LNCaP clone FGC (cell line): Measurements from ENCODE around the gene PTPRM.

Experiments
- DNase-seq: peaks from one replicate; pipeline ENCODE4 v3.0.0-alpha.2; 2011; ENCODE audit warnings: low read depth
- H3K4me3 ChIP-seq: 2 replicates; pipeline ENCODE4 v1.5.1; 2011; ENCODE audit warnings: mild to moderate bottlenecking, low read depth, low read length, control low read depth
- CTCF ChIP-seq: IDR thresholded peaks from 2 replicates; pipeline ENCODE4 v1.5.1; 2012; ENCODE audit warnings: mild to moderate bottlenecking; ENCODE audit not compliant: control insufficient read depth, insufficient read depth; ENCODE audit errors: extremely low read depth

The PTPRM gene

GRCh38 chr18:7663366-7664312 lies 96.5 kb downstream of the PTPRM start:
- no peak overlapping the region for H3K4me3 ChIP-seq
- DNase-seq = no peak
- TF ChIP-seq CTCF = no peak

GRCh38 chr18:7666195-7666776 lies 99.2 kb downstream of the PTPRM start:
- DNase-seq = no peak
- no peak overlapping the region for H3K4me3 ChIP-seq
- TF ChIP-seq CTCF = no peak

GRCh38 chr18:7668392-7668791 lies 101.3 kb downstream of the PTPRM start:
- H3K4me3 ChIP-seq = no peak overlapping the region
- no peak for TF ChIP-seq CTCF
- no peak for DNase-seq

- no peak for DNase-seq
- no peak overlapping the region for H3K4me3 ChIP-seq
- no peak for TF ChIP-seq CTCF
These were observed 102.2 kb downstream of the PTPRM start for GRCh38 chr18:7669361-7669760.

GRCh38 chr18:7671105-7671504 lies 104.0 kb downstream of the PTPRM start:
- TF ChIP-seq CTCF = no peak
- H3K4me3 ChIP-seq = no peak overlapping the region
- no peak for DNase-seq

GRCh38 chr18:7676253-7676873 lies 109.2 kb downstream of the PTPRM start:
- no peak for TF ChIP-seq CTCF
- DNase-seq = no peak
- no peak overlapping the region for H3K4me3 ChIP-seq

- no peak for DNase-seq
- TF ChIP-seq CTCF = no peak
- H3K4me3 ChIP-seq = no peak overlapping the region
These were observed 109.9 kb downstream of the PTPRM start for GRCh38 chr18:7677001-7677400.
